ENCODE results near the gene MYO1H. TPM values are rescaled to one million over a fixed set of nuclear protein-coding genes. Genes with fewer than 3 reads are reported as not detected.
"Not testable (repeated sequence)": the region's sequence is repeated elsewhere in the genome, so short reads cannot be mapped to it uniquely, and the experiment has no call there.

The MYO1H gene
- total and polyA plus RNA-seq, 12 donors, result 0.03 to 0.08 TPM; not detected in 10

DNA sequence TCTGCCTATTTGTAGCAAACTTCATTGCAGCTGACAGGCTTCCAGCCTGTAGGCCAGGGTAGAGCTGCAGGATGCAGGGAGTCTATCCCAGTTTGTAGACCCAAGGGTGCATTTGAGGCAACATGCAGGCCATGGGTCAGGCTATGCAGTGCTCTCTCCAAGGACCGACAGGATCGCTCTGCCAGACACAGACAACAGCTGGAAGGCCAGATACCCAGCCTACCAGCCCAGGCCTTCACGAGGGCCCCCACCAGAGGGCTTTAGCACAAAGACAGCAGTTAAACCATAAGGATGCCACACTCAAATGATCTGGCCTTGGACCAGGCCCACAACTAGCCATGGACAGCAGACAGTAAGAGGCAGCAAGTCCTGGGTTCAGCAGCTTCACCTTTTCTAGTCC lies 119.1 kb downstream of the MYO1H start:
- peaks cover 0 to 14% of the 10 kb centered on the region in 2 donors for H3K36me3 ChIP-seq (replicated peaks in 1 of 2)
- H3K4me3 ChIP-seq, result no peak overlapping the region
- 72 to 87% (median 80%) methylated on average over 3 of the region's 3 CpGs; no CpG with 5 or more reads in 1 of the 4 donors for WGBS, 4 donors
- H3K9me3 ChIP-seq (replicated peaks in 1 of 3), result no peaks in the 10 kb centered on the region
- H3K4me1 ChIP-seq (replicated peaks in 1 of 2), result peaks cover 37 to 72% of the 10 kb centered on the region in 2 donors
- H3K27ac ChIP-seq, result peak overlapping the region in 2 of 5 donors; percentile 63 to 95
- H3K27me3 ChIP-seq, result no peaks in the 10 kb centered on the region
- DNase-seq, result no peak
- intact Hi-C loops (cut with DNase I), result loop anchor here in 1 of 2 donors (5.0 kb wide), 1 partner anchor 35 kb away; no protein-coding TSS in a partner anchor
- TF ChIP-seq, protein P1, sequence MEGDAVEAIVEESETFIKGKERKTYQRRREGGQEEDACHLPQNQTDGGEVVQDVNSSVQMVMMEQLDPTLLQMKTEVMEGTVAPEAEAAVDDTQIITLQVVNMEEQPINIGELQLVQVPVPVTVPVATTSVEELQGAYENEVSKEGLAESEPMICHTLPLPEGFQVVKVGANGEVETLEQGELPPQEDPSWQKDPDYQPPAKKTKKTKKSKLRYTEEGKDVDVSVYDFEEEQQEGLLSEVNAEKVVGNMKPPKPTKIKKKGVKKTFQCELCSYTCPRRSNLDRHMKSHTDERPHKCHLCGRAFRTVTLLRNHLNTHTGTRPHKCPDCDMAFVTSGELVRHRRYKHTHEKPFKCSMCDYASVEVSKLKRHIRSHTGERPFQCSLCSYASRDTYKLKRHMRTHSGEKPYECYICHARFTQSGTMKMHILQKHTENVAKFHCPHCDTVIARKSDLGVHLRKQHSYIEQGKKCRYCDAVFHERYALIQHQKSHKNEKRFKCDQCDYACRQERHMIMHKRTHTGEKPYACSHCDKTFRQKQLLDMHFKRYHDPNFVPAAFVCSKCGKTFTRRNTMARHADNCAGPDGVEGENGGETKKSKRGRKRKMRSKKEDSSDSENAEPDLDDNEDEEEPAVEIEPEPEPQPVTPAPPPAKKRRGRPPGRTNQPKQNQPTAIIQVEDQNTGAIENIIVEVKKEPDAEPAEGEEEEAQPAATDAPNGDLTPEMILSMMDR (IDR thresholded peaks at IDR 0.05), result no peak
- no peak for TF ChIP-seq POLR2A (IDR thresholded peaks at IDR 0.05)

DNA sequence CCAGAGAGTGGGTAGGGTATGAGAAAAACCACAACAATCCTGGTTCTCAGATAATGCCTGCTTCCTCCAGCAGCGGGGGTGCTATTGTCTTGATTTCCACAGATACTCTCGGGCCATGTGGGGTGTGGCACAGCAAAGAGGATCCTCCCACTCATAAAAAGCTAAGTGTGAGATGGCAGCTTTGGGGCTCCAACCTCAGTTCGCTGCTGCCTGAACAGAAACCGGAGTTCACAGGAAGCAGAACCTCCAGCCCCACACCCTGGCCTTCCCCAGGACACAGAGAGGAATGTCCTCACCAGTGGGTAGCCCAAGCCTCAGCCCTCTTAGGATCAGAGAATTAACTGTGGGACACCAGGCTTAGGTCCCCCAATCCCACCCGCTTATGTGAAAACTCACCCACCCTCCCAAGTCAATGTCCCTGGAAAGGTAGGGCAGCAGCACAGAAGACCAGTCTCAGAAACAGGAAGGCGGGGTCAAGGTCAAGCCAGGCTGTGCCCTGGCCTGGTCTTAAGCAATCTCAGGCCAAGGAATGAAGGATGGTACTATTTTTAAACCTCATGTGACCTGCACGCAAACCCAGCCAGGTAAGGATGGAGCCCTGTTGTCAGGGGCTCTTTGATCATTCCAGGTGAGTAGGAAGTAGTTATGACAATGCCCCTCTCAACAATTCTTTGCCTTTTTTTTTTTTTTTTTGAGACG lies 120.4 kb downstream of the MYO1H start:
- intact Hi-C loops (cut with DNase I), result loop anchor here in 1 of 2 donors (5.0 kb wide), 1 partner anchor 36 kb away; no protein-coding TSS in a partner anchor
- peaks cover 0 to 14% of the 10 kb centered on the region in 2 donors for H3K36me3 ChIP-seq (replicated peaks in 1 of 2)

GRCh38 chr12:109469517-109469916 lies 121.8 kb downstream of the MYO1H start:
- Histone ChIP-seq H3K4me3 (no peak overlapping the region), H3K36me3 (replicated peaks in 1 of 2) (peaks cover 0 to 14% of the 10 kb centered on the region in 2 donors), H3K9me3 (replicated peaks in 1 of 3) (no peaks in the 10 kb centered on the region), H3K27me3 (no peaks in the 10 kb centered on the region), H3K4me1 (replicated peaks in 1 of 2) (peaks cover 15 to 64% of the 10 kb centered on the region in 2 donors), H3K27ac (peak overlapping the region in 1 of 5 donors; percentile 57)
- DNase-seq, result no peak
- intact Hi-C loops (cut with DNase I), result loop anchor here in 1 of 2 donors (5.0 kb wide), 1 partner anchor 37 kb away; no protein-coding TSS in a partner anchor
- WGBS, 4 donors, result 73 to 87% (median 84%) methylated on average over 2 to 10 of the region's 10 CpGs
- TF ChIP-seq, protein P1 (IDR thresholded peaks at IDR 0.05), result no peak
- no peak for TF ChIP-seq POLR2A (IDR thresholded peaks at IDR 0.05)

More for the DNA sequence above, 120.4 kb downstream of the MYO1H start:
- DNase-seq, result peak in 2 of 7 donors; percentile 31 to 37
- no peaks in the 10 kb centered on the region for H3K9me3 ChIP-seq (replicated peaks in 1 of 3)
- peak overlapping the region in 3 of 5 donors; percentile 15 to 95 (median 80) for H3K27ac ChIP-seq
- no peak overlapping the region for H3K4me3 ChIP-seq
- H3K27me3 ChIP-seq, result no peaks in the 10 kb centered on the region
- H3K4me1 ChIP-seq (replicated peaks in 1 of 2), result peaks cover 25 to 72% of the 10 kb centered on the region in 2 donors
- WGBS, 4 donors, result 67 to 83% (median 72%) methylated on average over 6 to 8 of the region's 8 CpGs
- TF ChIP-seq POLR2A (IDR thresholded peaks at IDR 0.05), result no peak
- TF ChIP-seq, protein P1 (IDR thresholded peaks at IDR 0.05), result no peak

DNA sequence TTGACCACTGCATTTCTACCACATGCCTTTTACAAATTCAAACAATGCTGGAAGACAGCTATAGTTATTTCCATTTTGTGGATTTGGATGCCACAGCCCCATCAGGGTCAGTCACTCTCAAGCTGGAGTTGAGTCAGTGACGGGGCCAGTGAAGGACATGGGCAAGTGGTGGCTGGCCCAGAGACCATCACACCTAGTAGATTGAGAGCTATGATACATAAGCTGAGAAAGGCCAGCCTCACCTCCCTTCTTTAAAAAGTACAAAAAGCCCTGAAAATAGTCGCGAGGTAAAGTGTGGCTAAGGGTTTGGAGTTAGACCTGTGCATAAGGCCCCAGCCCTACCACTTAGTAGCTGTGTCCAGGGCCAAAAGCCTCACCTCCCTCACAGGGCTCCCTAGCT lies 125.3 kb downstream of the MYO1H start:
- Histone ChIP-seq H3K4me1 (replicated peaks in 1 of 2) (peaks cover 17 to 42% of the 10 kb centered on the region in 2 donors), H3K27me3 (no peaks in the 10 kb centered on the region), H3K9me3 (replicated peaks in 1 of 3) (no peaks in the 10 kb centered on the region), H3K36me3 (replicated peaks in 1 of 2) (peaks cover 0 to 14% of the 10 kb centered on the region in 2 donors), H3K4me3 (no peak overlapping the region), H3K27ac (peak overlapping the region in 2 of 5 donors; percentile 54 to 81)
- DNase-seq, result peak in 1 of 7 donors; percentile 21
- intact Hi-C loops (cut with DNase I), result no loop called here
- 64 to 90% (median 78%) methylated on average over 3 of the region's 3 CpGs for WGBS, 4 donors
- TF ChIP-seq, protein P1 (IDR thresholded peaks at IDR 0.05), result no peak
- TF ChIP-seq POLR2A (IDR thresholded peaks at IDR 0.05), result no peak

- Histone ChIP-seq H3K27ac (peak overlapping the region in 3 of 5 donors; percentile 27 to 81 (median 54)), H3K36me3 (replicated peaks in 1 of 2) (peaks cover 0 to 14% of the 10 kb centered on the region in 2 donors), H3K4me1 (replicated peaks in 1 of 2) (peaks cover 13 to 42% of the 10 kb centered on the region in 2 donors)
- H3K9me3 ChIP-seq (replicated peaks in 1 of 3); intact Hi-C loops (cut with DNase I); H3K27me3 ChIP-seq; H3K4me3 ChIP-seq: not testable (repeated sequence)
- 85 to 86% (median 86%) methylated on average over 16 of the region's 16 CpGs for WGBS, 4 donors
- peak in 1 of 7 donors; percentile 35 for DNase-seq
These were observed 126.0 kb downstream of the MYO1H start for GRCh38 chr12:109473526-109474270.

Measured in adrenal gland (tissue), 12 donors.